ENCODE data around the gene RDH5.

Gene RDH5

DNA sequence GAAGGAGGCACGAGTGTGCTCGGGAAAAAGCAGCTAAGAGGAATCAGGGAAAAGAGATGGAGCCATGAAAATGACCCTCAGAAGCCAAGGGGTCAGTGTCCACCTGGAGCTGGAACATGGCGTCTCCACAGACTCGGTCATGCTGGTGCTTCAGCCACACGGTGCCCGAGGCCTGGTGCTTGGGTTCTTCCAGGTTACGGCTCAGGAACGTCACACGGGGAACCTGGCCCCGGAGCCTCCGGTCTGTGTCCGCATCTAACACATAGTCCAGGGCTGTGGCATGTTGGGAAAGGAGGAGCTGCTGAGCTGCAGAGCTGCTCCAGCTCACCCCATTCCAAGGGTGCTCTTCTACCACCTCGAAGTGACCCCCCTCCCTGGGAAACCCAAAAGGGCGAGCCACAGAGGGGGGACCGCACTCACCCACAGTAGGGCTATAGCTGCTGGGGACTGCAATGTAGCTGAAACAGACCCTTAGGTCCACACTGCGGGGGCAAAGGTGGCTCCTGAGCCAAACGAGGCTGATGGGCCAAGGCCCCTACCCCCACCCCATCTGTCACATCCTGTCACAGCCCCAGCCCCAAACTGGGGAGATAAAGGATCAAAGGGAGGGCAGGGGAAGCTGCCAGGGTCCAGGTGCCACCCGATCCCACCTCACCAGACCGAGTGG is 23.3 kb upstream of the RDH5 start:
- no peak for DNase-seq

DNA sequence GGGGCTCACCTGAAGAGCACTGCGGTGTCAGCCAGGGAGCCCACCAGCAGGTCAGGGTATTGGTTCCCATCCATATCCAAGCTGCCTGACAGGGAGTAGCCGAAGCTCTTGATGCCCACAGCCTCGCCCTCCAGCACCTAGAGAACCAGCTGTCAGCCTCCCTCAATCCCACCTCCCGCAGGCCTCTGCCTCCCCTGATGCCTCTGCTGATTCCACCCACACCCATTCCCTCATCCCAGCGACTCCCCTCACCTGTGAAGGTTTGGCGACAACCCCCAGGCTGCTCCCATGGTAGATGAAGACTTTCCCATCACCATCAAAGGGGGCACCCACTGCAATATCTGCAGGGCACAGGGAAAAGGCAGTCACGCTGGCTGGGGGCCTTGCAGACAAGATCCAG is 22.5 kb upstream of the RDH5 start:
- DNase-seq = no peak

DNA sequence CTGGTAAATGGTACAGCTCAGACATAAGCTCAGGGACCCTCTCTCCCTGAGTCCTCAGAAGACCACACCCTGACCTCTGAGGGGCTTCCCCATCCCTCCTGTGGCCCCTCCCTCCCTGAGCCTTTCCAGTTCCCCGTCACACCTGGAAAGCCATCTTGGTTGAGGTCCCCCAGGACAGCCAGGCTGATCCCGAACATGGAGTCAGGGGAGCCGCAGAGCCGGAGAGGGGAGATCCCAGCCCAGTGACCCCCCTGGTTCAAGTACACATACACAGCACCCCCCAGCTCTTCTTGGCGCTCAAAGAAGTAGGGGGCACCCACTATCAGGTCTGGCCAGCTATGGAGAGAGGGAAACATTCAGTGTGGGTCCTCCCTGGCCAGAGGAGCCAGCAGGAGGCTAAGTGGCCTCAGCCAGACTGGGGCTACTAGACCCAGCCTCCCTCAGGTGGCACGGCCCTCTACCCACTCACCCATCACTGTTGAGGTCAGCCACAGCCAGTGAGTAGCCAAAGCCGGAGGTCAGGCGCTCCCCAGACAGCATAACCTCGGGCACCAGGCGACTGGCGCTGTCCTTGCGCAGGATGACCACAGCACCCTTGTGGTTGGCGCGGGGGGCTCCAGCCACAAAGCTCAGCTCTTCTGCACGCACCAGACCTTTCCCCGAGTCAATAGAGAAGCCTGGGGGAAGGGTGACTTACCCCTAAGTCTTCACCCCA is 21.8 kb upstream of the RDH5 start:
- DNase-seq = no peak

DNA sequence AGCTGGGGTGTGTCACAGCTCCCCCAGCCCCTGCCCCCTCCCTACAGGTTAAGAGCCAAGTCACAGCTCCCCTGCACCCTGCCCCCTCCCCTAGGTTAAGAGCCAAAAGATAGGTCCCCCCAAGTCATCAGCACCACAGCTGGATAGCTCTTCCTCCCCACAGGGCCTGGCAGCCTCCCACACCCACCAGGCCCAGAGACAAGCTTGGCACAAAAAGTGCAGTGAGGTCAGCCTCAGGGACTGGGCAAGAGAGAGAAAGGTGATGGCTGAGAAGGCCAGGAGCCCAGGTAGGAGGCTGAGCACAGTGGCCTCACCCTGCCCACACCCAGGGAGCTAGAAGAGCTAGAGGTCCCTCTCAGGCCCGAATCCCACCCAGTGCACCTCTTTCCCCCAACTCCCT is 21.2 kb upstream of the RDH5 start:
- DNase-seq = no peak

DNA sequence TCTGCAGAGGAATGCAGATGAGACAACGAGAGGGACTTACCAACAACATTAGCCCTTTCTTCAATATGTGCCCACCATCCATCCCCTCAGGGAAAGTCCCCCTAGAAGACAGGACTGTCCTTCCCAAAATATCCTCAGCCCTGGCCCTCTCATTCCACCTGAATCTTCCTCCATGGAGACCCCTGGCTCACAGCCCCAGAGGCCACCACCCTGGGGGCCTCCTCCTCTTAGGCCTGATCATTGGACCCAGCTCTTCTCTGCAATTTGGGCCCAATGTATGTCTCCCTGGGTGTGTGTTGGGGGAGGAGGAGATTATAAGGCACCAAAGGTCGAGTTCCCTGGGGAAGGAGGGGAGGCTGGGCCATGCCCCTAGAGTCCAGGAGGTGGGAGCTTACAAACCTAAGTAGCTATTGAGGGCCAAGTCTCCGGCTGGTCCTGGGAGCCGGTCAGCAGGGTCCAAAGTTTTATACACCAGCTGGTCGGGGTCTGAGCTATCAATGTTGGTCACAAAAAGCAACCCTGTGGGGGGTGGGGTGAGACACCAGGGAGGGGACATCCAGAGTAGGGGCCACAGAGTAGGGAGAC is 20.6 kb upstream of the RDH5 start:
- no peak for DNase-seq

DNA sequence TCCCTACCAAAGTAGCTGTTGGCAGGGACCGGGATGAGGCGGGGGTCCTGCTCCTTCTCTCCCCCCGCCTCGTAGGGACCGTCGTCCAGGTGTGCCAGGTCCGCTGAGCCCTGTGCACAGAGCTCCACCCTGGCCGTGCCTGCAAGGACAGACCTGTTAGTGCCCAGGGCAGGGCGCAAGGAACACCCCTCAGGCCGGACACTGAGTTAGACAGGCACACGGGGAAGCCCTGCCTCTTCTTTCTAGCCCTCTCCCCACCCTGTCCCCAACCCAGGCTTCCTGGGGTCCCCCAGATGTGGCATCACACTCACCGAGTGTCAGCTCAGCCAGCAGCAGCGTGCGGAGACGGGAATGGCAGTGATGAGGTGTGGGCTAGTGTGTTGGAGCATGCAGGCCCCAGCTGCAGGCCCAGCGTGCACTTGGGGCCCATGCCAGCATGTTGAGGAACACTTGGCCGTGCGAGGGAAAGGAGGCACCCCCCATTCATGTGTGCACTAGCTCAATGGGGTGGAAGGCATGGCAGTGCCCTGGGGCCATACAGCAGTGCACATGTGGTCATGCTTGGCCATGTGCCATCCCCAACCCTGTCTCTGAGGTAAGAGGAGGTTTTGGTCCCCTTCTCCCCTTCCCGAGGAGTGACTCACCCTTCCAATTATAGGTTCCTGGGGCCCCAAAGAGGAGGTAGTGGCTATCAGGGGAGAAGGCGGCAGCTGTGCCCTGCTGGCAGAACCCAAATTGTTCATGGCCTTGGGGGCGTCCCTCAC is 19.8 kb upstream of the RDH5 start:
- DNase-seq = no peak

DNA sequence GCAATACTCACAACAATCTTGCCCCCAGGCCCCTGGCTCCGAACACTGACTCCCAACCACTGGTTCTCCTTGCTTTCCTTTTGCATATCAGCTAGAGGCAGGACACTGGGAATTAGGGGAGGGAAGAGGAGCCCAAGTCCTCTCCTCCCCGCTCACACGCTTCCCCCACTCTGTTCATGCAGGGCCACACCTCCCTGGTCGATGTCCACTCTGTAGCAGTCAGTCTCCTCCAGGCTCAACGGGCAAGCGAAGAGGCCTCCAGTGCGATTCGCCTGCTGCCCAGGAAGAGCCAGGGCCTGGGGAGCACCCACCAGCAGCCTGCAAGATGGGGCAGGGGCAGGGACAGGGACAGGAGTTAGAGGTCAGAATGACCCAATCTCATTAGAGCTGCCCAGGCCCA is 17.3 kb upstream of the RDH5 start:
- DNase-seq = no peak

DNA sequence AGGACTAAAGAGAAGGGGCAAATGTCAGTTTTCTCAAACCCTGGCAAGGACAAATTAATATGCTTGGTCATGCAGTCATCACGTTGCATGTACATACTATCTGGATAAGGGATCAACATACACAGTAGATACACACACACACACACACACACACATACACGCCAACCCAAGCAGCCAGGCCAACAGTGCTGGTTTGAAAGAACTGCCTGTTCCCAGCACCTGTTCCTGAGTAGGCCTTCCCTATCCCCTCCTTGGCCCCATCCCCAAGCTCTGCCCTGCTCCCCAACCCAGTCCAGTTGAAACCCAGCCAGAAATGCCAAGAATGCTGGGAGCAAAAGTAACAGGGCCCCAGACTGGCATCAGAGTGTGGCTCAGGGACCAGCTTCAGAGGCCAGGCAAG is 16.9 kb upstream of the RDH5 start:
- no peak for DNase-seq

DNA sequence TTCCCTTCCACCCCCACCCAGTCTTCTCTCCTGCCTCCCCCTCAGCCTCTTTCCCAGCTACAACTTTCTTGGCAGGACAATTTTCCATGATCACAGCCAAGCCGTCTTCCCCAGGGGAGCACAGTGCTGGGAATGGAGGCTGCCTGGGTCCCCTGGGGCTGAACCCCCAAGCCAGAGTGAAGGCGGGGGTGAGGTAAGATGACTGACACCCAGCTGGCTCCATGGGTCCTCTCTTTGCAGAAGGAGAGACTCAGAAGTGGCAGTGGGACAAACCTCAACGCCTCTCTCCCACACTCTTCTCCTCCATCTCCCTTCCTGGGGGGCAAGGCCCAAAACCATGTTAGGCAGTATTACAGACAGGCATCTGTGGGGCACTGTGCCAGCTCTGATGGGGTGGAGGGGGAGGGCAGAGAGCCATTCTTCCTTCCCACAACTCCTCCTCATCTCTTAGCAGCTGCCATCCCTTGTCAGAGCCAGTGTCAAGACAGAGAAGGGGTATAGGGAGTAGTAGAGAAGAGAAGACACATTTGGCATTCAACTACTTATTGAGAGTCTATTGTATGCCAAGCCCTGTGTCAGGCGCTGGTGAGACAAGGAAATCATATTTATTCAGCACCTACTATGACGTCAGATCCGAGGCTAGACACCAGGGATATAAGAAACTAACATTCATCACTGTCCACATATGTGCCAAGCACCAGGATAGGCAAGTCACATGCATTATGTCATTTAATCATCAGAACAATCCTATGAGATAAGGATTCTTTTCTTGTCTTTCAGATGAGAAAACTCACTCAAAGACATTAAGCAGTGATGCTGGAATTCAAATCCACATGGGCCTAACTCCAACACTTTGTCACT is 16.1 kb upstream of the RDH5 start:
- DNase-seq = no peak

DNA sequence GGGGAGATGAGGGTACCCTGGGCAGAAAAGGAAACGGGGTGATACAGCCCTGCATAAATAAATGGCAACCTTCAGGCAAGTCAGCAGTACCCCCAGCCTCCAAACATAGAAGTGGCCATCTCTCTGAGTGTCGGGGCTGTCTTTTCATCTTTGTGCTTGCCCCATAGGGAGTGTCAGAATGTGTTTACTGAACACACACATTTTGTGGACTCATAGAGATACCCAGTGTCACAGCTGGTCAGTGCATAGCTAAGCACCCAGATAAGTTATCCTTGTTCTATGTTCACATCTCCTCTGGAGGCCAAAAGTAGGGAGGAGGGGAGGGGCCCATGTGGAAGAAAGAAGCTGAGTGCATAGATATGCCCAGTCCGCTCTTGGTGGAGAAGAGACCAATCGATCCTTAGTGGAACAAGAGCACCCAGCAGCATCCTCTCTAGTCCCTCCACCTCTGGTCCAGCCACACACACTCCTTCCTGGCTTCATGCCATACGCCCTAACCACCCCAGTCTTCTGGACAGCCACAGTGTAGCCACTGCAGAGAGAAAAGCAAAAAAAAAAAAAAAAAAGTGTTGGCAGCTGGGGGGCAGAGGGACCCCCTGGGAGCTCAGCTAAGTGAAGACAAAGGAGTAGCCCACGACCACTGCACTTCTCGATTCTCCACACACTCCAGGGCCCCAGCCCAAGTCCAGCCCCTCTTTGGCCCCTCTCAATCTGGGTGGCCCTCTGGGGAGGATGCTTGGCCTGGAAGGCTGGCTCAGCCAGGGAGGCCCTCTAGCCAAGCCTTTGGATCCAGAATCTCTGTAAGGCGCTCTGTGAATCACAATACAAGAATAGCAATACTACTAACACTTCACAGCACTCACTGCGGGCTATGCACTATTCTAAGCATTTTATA is 15.1 kb upstream of the RDH5 start:
- no peak for DNase-seq

DNA sequence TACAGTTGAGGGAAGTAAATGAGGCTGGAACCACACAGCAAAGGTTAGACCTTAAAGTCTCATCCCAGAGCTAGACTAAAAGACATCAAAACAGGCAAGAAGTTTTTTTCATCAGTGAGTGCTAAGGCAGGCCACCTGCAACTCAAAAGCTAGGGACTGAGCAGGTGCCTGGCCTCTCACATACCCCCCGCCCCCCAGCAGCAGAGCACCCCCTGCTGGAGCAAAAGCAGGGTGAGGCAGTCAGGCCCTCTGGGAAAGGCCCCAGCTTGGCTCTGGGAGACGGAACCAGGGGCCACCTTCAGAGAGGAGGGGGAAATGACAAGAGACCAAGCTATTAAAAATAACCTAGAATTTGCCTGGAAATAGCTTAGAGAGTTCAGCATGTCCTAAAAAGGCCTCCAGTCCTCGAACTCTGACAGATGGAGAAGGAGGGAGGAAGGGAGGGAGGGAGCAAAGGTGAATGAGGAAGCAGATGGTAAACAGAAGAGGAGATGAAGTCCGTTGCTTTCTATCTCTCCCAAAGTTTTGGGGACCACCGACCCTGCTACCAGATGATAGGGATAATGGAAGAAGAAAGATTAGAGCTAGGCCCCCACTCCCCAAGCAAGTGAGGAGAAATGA is 14.3 kb upstream of the RDH5 start:
- DNase-seq = no peak

DNA sequence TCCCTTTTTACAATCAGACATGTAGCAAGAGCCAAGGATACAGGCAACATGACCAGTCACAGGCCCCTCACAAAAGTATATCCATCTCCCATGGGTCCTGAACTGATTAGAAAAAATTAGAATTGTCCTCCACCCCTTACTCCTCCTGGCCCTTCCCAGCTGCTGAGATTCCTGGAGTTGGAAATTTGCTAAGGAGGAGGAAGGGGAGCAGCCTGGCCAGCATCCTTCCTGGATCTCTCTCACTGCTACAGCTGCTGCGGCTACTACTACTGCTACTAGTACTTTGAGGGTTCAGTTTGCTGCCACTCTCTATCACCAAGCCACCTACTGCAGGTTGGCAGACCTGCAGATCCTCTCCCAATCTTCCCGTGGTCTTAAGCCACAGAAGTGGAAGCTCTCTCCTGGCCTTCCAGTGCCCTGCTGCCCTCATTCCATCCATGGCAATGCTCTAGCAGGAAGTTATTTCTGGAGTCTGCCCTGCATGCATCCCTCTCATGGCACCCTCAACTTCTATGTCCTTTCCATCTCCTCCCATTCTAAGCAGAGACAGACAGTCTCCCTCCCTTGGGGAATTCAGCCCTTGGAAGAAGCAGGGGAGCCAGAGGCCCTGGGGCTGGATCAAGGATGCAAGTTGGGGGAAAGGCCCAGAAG is 13.5 kb upstream of the RDH5 start:
- DNase-seq = no peak

DNA sequence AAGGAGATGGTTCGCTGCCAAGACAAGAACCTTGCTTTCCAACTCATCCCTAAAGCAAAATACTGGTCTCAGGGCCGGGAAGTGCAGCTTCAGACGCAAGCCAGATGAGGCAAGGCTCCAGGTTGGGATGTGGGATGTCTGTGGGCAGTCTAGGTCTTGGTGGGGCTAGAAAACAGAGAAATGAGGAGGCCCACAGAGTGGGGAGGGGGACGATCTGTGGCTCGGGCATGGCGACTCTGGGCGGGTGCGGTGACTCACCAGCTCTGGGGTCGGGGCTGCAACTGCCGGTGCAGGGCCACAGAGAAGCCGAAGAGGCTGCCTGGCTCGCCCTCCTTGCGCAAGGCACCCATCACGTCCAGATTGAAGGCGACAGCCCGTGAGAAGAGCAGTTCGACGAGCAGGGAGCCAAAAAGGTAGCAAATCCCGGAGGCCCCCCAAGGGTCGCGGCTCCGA is 12.9 kb upstream of the RDH5 start:
- DNase-seq = no peak

DNA sequence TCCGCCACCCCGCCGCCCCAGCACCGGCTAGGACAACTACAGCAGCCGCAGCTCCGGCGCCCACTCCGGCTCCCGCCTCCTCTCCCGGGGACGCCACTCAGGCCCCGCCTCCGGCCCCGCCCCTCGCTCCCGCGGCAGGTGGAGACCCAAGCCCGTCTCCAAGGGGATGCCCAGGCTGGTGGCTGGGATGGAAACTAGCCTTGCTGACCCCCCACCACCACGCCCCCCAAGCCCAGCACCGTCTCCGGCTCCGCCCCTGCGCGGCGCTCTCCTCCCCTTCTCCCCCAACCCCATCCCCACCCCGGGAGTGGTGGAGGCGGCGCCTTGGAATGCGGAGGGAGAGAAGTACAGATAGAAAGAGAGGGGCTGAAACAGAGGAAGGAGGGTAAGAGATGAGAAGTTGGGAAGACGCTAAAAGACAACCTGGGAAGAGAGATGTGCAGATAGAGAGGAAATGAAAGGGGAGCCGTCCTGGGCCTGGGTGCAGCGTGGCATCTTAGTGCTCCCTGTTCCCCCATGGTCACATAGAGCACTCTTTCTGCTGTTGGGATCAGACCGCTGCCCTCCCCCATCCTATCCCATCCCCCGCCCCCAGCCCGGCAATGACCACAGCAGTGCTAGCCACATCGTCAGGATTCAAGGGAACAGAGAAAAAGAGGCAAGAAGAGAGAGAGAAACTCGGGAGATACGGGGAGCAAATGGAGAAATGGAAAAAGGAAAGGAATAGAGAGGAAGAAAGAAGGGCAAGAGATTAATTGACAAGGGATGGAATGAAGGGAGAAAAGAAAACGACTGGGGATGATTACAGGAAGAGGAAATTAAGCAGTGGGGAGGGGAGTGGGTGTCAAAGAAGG is 12.1 kb upstream of the RDH5 start, which contains the start of gene ITGA7:
Gene ITGA7, minus strand, starts transcription at position 64 of the 854 bp plus-strand sequence. CDS start 222 bp downstream, outside the sequence.
- peak; percentile 69 for DNase-seq

DNA sequence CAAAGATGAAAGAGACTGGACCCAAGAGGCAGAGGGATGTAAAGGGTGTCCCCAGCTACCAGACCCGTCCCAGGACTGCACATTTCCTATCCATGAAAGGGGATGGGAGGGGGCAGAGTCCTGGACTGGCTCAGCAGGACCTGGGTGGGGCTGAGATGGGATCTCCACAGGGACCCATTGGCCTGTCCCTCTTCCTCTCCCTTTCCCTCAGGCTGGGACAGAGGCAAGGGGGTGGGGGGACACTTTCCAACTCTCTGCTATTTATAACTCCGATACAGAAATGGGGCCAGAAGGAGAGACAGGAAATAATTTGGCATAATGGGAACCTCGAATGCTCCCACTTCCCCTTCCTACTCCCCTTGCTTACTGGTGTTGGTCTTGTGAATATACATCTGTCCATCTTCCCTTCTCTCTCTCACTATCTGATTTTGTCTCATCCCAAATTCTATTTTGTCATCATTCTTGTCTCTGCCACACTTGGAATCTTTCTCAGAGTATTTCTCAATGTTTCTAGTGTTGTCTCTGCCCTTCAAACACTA is 11.4 kb upstream of the RDH5 start:
- DNase-seq = no peak

DNA sequence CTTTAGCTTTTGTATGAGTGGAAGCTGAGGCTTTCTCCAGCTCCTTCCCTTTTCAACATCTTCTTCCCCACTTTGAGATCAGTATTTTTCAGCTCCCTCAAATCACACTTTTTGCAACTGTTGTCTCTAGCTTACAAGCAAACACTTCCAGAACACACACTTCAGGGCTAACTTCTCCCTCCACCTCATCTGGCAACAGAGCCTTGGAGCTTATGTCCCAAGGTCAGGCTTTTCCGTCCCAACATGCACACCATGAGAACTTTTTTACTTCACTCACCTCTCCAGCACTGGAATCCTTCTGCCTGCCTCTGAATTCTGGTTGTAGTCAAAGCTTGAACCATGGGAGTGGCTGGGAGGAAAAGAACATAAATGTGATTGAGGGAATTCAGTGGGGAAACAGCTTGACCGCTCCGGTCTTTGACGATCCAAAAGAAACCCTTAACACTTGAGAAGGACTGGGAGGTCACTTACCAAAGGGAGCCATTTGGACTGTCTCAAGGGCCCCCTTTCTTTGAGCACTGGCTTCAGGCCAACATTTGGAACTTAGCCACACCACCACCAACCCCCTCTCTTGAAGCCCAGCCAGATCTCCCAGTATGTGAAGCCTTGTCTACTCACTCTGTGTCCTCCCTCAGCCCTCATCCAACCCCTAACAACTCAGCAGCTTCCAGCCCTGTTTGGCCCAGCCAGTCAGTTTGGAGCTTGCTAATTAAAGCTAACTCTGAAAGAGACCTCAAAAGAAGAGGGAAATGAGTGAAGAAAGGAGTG is 8.2 kb upstream of the RDH5 start:
- DNase-seq = no peak

DNA sequence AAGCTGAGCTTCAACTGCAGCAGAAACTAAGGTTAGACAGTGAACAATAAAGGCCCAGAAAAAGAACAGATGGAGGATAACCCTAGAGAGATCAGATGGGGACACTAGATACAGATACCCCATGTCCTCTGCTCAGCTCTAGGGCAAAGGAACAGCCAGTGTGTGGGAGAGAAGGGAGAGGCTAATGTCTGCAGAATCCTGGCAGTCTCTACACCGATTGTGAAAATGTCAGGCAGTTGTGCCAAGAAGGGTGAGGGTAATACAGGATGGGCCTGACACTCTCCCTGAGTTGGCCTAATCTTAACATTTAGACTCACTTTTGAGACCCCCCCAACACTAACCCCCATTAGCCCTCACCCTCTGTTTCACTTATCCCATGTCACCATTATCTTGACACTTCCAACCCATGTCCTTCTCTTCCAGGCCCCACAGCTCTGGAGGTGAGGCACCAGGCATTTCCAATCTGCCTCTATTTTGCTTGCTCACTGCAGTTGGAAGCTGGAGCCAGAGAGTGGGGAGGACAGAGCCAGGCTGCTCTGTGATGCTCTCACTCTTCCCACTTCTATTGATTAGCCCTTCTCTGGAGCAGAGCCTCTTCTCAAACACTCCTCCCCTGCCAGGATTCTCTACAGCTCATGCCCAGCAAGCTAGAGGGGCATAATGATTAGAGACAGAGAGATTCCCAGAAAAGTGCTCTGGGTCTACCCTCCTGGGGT is 7.3 kb upstream of the RDH5 start:
- DNase-seq = no peak

DNA sequence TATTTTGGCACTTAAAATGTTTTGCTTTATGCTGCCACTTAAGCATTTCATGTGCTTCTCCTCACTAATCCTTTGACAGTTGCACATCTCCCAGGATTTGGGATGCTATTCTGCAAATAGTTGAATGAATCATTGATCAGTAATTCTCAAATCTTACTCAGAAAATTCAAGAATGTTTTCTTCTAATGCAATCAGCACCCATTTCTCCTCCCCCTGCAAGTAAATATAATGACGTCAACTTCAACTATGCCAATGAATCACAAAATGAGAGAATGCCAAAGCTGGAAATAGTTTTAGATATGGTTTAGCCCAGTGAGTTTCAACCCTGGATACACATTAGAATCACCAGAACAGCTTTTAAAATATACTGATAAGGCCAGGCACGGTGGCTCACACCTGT is 6.5 kb upstream of the RDH5 start:
- no peak for DNase-seq

Measured in activated CD8-positive, alpha-beta memory T cell treated with anti-CD3 and anti-CD28 coated beads, Interleukin-2, amount 50 U/mL, for 4 hours (primary cell).